ENCODE data around the gene CFI.
A peak's percentile ranks its signal among the peaks of the same experiment; 100 is the strongest.
"Not testable (repeated sequence)": the region's sequence is repeated elsewhere in the genome, so short reads cannot be mapped to it uniquely, and the experiment has no call there.

The CFI gene

DNA sequence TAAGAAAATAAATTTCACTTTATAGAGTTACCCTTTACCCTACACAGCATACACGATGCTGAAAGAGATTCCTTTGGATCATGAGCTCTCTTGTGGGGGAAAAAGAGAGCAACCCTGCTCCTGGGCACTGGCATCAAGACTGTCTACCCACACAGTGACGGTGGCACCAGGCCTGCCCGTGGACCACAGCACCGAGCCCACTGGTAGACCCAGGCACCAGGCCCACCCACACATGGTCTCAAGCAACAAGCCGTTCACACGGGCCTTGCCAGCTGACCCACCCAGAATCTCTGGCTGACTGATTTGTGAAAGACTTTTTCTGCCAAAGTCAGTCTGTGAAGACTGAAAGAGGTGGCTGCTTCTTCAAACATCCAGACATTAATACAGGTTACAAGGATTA lies 6.7 kb downstream of the CFI start:
- DNase-seq = no peak

DNA sequence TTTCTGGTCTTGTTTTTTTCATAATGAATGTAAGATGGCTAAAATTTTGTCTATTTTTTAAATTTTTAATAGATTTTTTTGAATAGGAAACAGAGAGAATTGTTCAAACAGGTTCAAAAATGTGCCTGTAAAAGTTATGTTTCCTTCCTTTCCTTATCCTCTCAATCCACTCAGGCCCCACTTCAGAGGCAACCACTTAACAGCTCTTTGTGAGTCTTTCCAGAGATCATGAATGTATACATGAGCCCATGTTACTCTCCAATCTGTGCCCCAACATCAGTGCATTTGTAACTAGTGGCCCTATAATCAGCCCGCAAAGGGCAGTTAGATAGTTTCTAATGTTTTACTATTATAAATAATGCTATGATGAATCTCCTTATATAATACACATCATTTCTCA lies 14.0 kb downstream of the CFI start:
- no peak for DNase-seq

DNA sequence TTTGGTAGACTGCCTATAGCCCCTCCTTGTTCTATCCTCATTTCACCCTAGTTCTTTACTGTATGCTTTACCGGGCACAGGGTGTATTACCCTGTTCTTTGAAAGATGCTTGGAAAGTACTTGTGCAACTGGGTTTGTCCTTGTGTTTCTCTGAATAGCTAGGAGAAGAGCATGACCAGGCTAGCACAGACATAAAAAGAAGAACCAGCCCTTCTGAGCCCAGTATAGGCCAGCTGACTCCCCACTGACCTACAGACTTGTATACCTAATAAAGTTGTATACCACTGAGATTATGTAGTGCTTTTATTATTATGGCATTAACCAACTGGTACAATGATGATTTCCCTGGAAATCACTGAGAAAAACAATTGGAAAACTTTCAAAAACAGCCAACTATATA lies 15.0 kb downstream of the CFI start:
- no peak for DNase-seq

DNA sequence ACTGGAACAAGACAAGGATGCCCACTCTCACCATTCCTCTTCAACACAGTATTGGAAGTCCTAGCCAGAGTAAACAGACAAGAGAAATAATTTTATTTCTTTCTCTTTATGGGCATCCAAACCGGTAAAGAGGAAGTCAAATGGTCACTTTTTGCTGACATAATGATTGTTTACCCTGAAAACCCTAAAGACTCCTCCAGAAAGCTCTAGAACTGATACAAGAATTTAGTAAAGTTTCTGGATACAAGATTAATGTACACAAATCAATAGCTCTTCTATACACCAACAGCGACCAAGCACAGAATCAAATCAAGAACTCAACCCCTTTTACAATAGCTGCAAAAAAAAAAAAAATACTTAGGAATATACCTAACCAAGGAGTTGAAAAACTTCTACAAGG lies 19.7 kb downstream of the CFI start:
- not testable (repeated sequence) for DNase-seq

DNA sequence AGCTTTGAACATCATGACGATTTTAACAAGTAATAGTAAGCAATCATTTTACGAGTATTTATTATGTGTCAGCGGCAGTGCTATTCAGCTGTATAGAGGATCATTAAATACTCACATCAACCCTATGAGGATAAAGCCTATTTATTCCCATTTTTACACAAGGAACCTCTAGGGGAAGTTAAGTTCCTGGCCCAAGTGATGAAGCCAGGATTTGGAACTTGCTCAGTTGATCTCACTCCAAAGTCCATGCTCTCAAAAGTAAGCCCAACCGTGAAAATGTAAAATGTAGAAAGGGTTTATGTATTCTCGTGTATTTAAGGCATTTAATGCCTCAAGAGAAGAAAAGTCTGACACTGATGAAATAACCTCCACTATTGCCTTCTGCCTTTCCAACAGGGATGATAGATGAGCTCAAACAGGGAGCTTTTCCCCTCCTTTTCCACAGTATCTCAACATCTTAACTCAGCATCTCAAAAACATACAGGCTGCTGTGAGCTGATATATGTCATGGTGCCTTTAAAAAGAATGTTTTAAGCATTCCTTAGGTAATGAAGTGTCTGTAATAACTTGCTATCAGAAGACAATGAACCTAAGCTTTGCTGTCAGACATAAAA lies 36.9 kb downstream of the CFI start:
- no peak for DNase-seq

DNA sequence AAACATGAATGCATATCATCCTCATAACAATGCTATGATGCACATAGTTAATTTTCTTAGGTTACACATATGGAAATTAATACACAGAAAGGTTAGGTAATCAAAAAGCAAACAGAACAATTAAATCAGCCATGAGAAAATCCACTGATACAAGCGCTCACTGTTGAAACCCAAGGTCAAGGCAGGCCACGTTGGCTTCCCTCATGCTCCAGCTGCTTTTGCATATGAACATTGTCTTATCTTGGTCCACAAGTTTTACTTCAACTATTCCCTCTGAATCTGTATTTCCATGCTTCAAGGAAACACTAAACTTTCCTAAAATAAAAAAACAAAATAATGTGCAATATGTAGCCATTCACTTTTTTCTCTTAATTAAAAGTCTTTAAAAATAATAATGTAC lies 37.4 kb downstream of the CFI start:
- DNase-seq = no peak

DNA sequence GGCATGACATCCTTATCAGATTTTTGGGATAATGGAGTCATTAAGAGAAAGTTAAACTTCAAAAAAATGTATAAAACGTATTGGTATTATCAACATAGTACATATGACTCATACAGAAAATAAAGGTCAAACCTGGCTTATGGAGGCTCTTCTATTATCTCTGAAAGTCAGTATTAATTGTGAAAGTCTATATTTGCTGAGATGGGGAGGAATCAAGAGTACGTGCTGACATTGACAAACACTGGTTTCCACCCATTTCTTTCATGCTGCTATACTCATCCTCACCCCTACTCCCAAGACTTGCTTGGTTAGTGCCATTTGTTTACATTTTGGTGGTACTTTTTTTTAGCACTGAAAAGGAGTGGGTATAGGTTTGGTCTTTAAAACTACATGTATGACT lies 41.1 kb downstream of the CFI start:
- DNase-seq = no peak

DNA sequence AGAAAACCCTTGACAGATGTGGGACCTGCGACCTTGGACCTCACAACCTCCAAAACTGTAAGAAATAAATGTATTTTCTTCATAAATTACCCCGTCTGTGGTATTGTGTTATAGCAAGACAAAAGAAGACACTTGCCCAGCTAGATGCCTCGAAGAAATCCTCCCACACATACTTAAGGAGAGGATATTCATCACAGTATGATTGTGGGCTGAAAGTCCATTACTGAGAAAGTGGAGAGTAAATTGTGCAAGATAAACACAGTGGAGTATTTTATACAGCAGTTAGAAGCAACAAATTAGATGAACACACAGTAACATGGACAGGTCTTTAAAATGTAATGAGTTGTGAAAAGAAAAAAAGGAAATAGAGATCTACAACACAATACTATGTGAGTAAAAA lies 46.1 kb downstream of the CFI start:
- DNase-seq = no peak

DNA sequence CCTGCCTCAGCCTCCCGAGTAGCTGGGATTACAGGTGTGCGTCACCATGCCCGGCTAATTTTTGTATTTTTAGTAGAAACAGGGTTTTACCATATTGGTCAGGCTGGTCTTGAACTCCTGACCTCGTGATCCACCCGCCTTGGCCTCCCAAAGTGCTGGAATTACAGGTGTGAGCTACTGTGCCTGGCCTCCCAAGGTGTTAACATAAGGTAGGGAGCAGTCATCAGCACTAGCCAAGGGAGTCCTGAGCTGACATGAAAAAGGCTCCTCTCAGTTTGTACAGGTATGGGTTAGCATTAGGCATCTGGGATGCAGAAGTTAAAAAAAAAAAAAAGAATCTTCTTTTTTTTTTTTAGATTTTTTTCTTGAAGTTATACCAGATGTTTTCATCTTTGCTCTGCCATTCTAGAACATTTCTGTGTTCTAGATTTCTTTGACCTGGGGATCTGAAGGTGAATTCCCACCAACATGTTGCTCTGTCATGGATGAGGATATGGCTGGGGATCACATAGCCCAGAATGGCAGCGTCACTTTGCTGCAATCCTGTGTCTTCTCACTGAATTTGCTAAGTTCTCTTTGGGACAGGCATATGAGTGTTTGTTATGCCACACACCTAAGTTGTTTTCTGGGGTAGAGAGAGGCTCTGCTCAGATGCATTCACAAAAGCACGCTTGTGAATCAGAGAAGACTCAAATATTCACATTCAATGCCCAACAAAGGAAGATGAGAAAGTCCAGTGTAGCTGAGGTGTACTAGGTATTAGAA lies 47.5 kb downstream of the CFI start:
- no peak for DNase-seq

DNA sequence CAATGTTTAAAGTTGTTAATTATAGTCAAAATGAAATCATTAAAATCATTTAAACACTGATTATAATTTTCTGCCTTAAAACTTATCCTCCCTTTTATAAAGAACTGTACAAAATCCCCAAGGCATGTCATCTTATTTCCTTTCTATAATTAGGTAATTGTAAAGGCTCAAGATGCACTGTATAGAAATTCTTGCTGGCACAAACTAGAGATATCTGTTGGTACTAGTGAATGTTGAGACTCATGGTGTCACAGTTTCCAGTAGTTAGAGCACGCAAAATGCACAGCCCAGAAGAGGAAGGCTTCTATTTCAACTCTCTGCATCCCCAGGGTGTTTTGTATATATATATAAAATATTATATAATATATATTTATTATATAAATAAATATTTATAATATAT lies 49.3 kb downstream of the CFI start:
- peak; percentile 45 for DNase-seq

DNA sequence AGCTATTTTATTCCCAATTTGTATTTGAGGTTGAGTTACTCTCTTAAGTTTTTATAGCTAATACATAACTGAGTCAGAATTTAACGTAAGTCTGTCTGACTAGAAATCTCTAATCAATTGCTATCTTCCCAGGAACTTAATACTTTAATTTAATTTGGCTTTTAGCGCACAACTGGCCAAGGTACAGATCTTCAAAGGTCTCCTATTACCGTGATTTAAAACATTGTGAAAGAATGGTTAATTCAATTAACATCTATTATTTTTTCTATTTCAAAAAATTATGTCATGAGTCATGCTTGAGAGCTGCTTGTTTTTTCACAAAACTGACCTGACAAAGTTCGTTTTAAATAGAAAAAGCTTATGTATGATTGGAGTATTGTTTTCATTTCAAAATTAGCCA lies 49.9 kb downstream of the CFI start:
- DNase-seq = peak; percentile 53

DNA sequence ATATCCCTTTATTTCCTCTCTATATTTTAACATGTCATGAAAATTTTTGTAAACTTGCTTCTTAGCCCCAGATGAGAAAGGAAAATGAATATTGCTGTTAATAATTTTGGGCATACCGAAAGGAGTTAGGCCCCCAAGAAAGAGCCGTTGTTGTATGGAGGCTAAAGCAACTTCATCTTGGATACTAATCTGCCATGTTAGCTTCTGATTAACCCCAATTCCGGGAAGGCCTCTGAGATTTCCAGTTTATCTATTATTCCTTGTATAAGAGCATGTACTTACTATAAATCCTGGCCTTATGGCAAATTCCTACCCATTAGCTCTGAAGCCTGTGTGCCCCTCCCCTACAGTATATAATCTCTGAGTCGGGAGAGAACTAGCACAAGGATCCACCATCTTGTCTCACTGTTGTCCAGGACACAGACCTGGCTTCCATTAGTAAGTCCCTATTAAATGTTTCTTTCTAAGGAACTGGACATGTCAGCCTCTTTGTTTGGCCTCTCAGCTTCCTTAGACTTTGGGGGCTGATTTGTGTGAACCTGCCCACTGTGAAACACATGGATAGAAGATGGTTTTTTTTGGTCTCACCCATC lies 51.1 kb downstream of the CFI start:
- peak; percentile 16 for DNase-seq

DNA sequence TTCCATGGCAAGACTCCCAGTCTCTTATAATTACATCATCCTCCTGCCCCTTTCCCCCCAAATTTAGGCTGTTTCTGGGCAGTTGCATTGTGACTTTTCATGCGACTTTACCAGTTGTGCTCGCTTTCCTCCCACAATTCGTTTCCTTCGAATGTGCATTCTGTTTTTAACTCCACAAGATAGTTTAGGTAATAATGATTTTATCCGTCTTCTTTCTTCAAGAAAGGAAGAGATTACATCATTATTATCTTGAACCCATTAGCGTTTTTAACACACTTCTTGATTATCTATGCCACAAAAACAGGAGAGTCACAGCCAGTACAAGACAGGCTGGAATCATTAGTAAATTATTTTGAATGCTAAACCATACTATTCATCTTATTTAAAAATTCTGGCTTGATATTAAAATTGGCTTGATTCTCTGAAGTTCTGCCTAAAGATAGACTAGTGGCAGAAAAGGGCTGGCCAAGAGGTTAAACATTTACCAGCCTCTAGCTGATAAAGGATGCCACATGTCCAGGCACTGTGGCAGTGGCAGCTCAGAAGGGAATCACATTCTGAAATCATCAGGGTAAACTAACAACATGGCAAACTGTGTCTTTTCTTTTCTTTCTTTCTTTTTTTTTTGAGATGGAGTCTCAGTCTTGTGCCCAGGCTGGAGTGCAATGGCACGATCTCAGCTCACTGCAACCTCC lies 52.3 kb downstream of the CFI start:
- DNase-seq = no peak

DNA sequence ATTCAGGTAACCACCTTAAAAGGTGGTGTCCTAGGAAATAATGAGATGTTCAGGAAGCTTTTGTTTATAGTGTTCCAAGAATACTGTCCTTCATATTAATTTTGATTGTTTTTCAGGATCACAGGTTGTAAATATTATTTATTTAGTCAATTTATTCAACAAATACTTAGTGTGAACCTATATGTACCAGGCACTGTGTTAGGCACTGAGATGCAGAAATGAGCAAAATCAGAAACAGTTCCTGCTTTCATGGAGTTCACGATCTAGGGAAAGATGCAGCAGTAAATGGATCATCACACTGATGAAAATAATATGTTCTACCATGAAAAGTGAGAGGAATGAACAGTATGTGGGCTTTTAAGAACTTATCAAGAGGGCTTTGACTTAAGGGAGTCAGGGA lies 53.7 kb downstream of the CFI start:
- DNase-seq = no peak

DNA sequence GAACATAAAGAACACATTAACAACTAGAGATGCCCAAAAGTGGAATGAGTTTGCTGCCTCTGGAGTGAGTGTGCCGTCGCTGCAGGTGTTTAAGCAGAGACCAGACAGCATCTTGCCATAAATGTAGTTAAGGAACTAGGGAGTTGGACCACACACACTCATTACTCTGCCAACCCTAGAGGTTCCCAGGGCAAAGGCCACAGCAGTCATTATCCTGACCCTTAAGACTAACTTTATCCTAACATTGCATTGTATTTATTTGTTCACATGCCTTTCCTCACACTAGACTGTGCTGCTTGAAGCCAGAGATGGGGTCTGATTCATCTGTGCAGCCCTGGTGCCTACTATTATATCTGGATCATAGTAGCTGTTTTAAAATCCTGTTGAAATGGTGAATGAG lies 55.1 kb downstream of the CFI start:
- no peak for DNase-seq

DNA sequence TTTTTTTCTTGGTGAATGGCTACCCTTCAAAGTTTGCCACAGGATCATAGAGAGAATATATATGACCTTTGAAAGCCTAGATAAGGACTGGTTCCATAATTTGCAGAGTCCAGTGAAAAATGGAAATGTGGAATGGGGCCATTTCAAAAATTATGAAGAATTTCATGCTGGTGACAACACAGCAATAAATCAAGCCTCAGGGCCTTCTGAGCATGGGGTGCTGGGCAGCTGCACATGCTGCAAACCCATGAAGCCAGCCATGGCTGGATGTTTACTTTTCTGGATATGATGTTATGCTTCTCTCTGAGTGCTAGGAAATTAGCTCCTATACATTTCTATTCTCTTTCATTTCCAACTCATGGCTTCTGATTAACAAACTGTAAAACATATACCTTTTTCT lies 56.0 kb downstream of the CFI start:
- no peak for DNase-seq

DNA sequence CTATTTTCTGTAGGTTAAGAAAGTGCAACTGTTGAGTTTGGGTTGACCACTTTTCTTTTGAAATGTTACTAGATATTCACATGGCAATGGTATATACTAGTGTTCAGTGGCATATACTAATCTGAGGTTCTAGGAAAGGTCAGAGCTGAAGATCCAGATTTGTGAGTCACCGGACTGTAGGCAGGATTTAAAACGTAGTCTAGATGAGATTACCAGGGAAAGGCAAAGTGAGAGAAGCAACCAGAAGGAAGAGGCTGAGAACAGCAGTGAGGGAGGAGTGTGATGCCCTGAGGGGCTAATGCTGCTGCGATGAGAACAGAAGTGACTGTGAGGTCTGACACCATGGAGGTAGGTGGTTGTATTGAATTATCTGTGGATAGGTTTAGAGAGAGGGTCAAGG lies 62.3 kb downstream of the CFI start:
- no peak for DNase-seq

DNA sequence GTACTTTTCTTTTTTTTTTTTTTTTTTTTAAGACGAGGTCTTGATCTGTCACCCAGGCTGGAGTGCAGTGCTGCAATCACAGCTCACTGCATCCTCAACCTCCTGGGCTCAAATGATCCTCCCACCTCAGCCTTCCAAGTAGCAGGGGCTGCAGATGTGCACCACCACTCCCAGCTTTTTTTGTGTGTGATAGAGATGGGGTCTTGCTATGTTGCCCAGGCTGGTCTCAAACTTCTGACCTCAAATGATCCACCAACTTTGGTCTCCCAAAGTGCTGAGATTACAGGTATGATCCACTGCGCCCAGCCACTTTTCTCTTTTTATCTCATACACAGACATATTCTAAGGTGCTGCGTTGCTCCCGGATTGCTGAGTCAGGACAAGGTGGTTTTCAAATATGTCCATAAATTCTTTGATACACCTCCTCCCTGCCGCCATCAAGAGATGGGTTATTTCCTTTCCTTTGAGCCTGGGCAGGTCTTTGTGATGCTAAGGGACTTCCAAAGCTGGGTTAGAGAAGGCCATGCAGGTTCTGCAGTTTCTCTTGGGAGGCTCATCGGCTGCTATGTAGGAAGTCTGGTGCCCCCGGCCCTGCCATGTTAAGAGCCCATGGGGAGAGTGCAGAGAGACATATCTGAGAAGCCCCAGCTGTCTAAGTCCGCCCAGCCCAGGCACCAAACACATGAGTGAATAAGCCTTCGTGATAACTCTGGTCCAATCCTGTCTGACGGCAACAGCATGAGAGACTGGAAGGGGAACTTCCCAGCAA lies 63.5 kb downstream of the CFI start:
- no peak for DNase-seq

DNA sequence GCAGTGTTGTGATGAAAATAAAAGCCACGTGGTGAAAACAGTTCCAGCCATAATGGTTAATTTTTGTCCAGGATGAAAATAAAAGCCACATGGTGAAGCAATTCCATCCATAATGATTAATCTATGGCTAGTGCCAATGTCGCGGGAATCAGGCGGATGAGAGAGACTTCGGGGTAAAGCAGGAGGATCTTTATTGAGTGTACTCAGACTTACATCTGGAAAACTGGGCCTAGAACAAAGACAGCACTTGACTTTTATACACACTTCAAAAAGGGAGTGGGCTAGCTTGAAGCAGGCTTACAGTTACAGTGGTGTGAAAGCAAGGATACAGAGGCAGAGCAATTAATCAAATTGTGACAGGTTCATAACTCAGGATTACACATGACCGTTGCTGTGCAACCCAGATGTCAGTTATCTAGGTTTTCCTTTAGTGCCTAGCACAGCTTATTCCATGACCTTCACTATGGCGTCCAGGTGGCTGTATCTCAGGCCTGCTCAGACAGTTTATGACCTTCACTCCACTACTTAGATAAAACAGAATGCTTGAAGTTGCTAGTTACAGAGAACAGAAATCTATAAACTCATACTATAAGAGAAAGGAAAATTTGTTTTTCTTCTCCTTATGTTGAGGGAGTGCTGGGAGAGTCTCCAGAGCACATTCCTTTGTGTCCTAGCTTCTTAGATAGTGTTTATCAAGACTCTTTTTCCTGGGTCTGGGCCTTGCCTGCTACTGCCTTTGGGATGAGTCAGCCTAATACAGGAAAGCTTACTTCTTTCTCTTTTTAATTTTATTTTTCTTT lies 66.0 kb downstream of the CFI start:
- peak; percentile 84 for DNase-seq

DNA sequence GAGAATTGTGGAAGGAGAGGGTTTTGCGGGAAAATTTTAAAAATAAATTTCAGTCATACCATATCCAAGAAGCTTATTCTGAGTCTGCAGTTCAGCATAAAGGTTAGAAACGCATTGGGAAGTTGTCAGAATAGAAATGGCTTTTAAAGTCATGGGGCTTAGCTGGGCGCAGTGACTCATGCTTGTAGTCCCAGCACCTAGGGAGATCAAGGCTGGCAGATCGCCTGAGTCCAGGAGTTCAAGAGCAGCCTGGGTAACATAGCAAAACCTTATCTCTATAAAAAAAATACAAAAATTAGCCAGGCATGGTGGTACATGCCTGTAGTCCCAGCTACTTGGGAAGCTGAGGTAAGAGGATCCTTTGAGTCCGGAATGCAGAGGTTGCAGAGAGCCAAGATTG lies 68.1 kb downstream of the CFI start:
- DNase-seq = no peak

DNA sequence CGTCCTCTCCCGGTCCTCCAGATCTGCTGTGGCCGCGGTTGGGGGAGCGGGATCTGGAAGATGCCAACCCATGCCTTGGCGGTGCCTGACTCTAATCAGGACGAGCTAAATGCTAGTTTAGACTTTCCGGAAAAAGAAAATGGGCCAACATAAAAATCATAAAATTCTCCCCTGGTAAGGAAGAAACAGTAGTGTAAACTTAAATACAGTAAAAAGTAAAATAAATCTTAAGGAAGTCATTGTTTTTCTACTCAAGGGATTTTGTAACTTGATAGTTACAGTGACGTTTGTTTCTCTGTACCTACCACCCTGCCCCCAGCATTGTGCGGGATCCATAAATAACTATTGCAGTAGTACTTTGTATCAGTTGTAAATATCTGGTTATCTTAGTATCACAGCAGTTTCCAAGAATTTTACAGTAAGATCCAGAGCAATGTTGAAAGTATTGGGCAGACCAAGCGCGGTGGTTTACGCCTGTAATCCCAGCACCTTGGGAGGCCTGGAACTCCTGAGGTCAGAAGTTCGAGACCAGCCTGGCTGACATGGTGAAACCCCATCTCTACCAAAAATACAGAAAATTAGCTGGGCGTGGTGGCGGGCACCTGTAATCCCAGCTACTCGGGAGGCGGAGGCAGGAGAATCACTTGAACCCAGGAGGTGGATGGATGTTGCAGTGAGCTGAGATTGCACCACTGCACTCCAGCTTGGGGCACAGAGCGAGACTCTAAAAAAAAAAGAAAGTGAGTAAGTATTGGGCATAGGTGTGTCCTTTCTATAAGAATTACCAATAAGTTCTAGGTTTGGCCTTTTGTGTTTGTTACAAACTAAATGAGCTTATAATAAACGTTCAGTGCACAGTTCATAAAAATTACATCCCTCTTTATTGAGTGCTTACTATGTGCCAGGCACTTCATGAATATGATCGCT lies 70.9 kb downstream of the CFI start:
- peak; percentile 14 for DNase-seq

Data from NCI-H82 (cell line).